Panc1 (cell line): Measurements from ENCODE around the gene DCAF4.

Experiments used
- CTCF ChIP-seq: fragments of 450-650 bp; IDR thresholded peaks from 2 replicates; pipeline ENCODE4 v1.5.1; 2017; ENCODE audit warnings: mild to moderate bottlenecking
- POLR2AphosphoS5 ChIP-seq: IDR thresholded peaks from 2 replicates; pipeline ENCODE4 v1.6.1; 2012; ENCODE audit warnings: mild to moderate bottlenecking, low read depth, low read length, moderate library complexity
- REST ChIP-seq, 2 experiments: IDR thresholded peaks; 2 replicates each; pipeline ENCODE4 v1.6.1; 2011 to 2012; ENCODE audit warnings: low read depth in 2 of 2, control low read depth in 1 of 2, low read length in 1 of 2, mild to moderate bottlenecking in 1 of 2, moderate library complexity in 1 of 2; ENCODE audit not compliant: insufficient read depth in 1 of 2
- SIN3A ChIP-seq: IDR thresholded peaks from 2 replicates; pipeline ENCODE4 v1.6.1; 2012; ENCODE audit warnings: low read depth, mild to moderate bottlenecking, low read length, moderate library complexity, borderline replicate concordance; ENCODE audit not compliant: insufficient read depth
- TCF7L2 ChIP-seq: IDR thresholded peaks from 2 replicates; pipeline ENCODE4 v1.6.1; 2011; ENCODE audit warnings: mild to moderate bottlenecking, low read depth, low read length, inconsistent platforms

GRCh38 chr14:72929316-72930080, 3.2 kb downstream of the DCAF4 start:
- TF ChIP-seq CTCF: no peak
- no peak for TF ChIP-seq POLR2AphosphoS5
- TF ChIP-seq SIN3A: no peak
- TF ChIP-seq TCF7L2: no peak
- TF ChIP-seq REST (IDR thresholded peaks at IDR 0.05; ENCODE audit: insufficient read depth in 1 of 2, low read depth in 2 of 2, low read length in 1 of 2): no peak
